D721Med (cell line): ENCODE data around the gene CRNN.

Source experiments
- DNase-seq: peaks from one replicate; pipeline ENCODE4 v3.0.0; 2011; ENCODE audit warnings: low spot score; ENCODE audit not compliant: insufficient read length
- FAIRE-seq: peaks from 2 replicates; lab custom pipeline; 2011; peaks lifted over from hg19 to GRCh38; lab: Jason Lieb, UNC
- TF ChIP-seq, protein P1 (sequence below): IDR thresholded peaks from 2 replicates; pipeline ENCODE4 v1.5.1; 2012; ENCODE audit warnings: mild to moderate bottlenecking, control low read depth; ENCODE audit not compliant: insufficient read depth; ENCODE audit errors: missing control alignments

The CRNN gene

DNA sequence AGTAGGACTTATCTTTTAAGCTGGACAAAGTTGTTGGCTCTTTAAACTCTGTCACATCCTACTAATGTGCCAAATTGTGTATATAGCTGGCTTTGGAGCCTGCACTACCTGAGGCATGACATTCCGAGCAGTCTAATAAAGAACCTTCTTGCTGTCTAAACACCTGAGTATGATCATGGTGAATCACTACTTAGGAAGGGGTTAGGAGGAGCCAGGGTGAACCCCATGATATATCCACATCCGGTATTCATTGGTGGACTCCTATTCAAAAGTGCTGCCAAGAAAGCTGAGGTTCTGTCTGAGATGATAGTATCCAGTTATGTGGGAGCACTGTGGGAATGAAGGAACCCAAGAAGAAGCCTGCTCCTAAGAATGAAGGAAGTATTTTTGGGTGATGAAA is 27.1 kb downstream of the CRNN start:
- FAIRE-seq (no peak), DNase-seq (no peak)
- TF ChIP-seq, protein P1, sequence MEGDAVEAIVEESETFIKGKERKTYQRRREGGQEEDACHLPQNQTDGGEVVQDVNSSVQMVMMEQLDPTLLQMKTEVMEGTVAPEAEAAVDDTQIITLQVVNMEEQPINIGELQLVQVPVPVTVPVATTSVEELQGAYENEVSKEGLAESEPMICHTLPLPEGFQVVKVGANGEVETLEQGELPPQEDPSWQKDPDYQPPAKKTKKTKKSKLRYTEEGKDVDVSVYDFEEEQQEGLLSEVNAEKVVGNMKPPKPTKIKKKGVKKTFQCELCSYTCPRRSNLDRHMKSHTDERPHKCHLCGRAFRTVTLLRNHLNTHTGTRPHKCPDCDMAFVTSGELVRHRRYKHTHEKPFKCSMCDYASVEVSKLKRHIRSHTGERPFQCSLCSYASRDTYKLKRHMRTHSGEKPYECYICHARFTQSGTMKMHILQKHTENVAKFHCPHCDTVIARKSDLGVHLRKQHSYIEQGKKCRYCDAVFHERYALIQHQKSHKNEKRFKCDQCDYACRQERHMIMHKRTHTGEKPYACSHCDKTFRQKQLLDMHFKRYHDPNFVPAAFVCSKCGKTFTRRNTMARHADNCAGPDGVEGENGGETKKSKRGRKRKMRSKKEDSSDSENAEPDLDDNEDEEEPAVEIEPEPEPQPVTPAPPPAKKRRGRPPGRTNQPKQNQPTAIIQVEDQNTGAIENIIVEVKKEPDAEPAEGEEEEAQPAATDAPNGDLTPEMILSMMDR: no peak

DNA sequence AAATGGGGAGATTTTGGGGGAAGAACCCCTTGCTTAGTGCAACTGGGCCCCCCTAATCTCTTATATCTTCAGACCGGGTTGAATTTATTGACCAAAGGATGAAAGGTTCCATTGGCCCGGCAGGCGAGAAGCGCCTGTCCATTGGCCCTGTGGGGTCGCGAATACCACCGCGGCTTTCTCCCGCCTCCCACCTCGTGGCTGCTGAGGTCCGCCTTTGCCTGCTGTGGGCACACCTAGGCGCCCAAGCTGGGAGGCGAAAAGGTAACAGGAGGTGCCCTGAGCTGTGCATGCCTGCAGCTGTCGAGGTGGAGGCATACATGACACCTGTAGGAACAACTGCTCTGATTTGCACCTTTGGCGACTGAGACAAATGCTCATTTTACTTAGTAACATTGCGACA is 33.1 kb downstream of the CRNN start:
- FAIRE-seq (no peak), DNase-seq (no peak)
- TF ChIP-seq, protein P1: no peak

DNA sequence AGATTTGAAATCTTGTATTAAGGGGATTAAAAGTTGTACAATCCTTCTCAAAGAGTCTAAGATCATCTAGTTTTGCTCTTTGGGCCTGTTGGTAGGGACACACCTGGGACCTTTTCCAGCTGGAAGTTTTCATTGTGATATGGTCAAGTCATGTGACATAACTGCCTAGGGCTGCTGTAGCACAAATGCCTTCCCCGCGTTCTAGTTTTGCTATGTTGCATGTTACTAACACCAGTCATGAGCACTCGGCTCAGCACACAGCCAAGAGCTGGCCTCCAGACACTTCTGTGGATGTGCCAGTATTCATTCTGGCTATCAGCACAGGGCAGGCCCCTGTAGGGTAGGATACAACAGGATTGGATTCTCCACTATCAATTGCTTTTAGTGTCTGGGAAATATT is 39.6 kb downstream of the CRNN start:
- DNase-seq (no peak), FAIRE-seq (no peak)
- TF ChIP-seq, protein P1: no peak

DNA sequence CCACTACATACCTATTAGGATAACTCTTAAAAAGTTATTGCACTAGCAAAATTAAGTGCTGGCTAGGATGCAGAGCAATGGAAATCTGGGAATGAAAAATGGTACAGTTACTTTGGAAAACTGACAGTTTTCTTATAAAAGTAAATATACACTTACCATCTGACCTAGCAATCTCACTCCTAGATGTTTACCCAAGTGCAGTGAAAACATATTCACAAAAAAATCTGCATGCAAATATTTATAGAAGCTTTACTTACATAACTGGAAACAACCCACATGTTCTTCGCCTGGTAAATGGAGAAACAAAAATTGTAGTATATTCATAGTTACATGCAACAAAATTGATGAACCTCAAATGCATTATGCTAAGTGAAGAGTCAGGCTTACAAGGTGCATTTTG is 41.4 kb downstream of the CRNN start:
- no peak for DNase-seq
- FAIRE-seq: no peak
- TF ChIP-seq, protein P1: no peak

DNA sequence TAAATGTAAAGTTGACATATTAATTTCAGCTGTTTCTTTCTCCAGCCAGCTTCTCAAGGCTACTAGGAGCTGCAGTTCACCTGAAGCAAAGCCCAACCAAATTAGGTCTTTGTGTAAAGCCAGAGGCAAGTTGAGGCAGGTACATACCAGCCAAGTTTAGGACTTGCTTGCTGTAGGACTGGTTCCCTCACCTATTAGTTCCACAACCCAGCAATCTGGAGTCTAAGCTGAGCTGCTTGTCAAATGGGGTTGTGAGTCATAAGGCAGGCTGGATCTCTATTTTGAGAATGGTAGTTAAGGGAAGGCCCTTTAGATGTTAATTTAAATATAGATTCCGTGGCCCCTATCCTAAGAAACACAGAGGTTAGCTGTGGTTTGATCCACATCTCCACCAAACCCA is 46.6 kb downstream of the CRNN start:
- DNase-seq (no peak), FAIRE-seq (no peak)

DNA sequence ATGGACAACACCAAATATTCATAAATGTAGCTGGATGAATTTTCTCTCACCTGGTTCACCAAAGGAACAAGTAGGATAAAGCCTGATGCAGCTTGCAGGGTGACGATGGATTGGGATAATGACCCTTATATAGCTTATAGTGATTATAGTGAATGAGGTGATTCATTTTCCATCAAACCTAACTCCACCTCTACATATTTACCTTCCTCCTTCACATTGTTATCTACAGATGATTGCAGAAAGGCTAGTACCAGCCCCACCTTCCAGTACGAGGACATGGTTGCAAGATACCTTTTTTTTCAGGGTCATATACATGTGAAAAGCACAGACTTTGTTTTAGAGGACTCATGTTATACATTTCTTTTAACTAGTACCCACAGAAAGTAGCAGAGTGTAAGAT is 54.2 kb downstream of the CRNN start, which contains the start of gene FLG2:
TSS of gene FLG2 (minus strand) at position 101 of the 400 bp plus-strand sequence. CDS start 1,122 bp downstream, outside the sequence.
- FAIRE-seq (no peak), DNase-seq (no peak)
- TF ChIP-seq, protein P1: no peak

More for the DNA sequence above, 46.6 kb downstream of the CRNN start:
- TF ChIP-seq, protein P1: no peak
